Stomach (tissue), 9 donors: Measurements from ENCODE around the gene DMAC2L. TPM values are rescaled to one million over a fixed set of nuclear protein-coding genes. Genes with fewer than 3 reads are reported as not detected.
"Not testable (repeated sequence)": the region's sequence is repeated elsewhere in the genome, so short reads cannot be mapped to it uniquely, and the experiment has no call there.

Source experiments
- DNase-seq, 2 donors: peaks; one replicate each; pipeline versions ENCODE4 v3.0.0 to v3.0.0-alpha.2; 2013 to 2019
- H3K27ac ChIP-seq, 5 donors: fragments of 200-600 bp in 4 of 5; sonication (generic) in 4 of 5; one replicate each; pipeline ENCODE4 v1.5.1; 2013 to 2019; ENCODE audit warnings: mild to moderate bottlenecking in 1 of 5, moderate library complexity in 1 of 5
- H3K27me3 ChIP-seq, 3 donors: fragments of 200-600 bp; sonication (generic); one replicate each; pipeline ENCODE4 v1.5.1; 2017 to 2019; ENCODE audit warnings: mixed run types in 1 of 3
- H3K36me3 ChIP-seq, 4 donors: fragments of 200-600 bp; sonication (generic); 1 replicate in 3 of 4; 2 replicates in 1 of 4; pipeline ENCODE4 v1.5.1; 2016 to 2019
- H3K4me1 ChIP-seq, 4 donors: fragments of 200-600 bp; sonication (generic); one replicate each; pipeline ENCODE4 v1.5.1; 2016 to 2019
- H3K4me3 ChIP-seq, 4 donors: fragments of 200-600 bp; sonication (generic) in 3 of 4; one replicate each; pipeline ENCODE4 v1.5.1; 2016 to 2019; ENCODE audit warnings: mild to moderate bottlenecking in 1 of 4
- H3K9me3 ChIP-seq, 4 donors: fragments of 200-600 bp; sonication (generic); one replicate each; pipeline ENCODE4 v1.5.1; 2016 to 2019
- EP300 ChIP-seq: sonication (generic); formaldehyde crosslinking; IDR thresholded peaks from one replicate; pipeline ENCODE4 v1.6.1; 2017; ENCODE audit warnings: antibody characterized with exemption
- POLR2A ChIP-seq, 4 donors: fragments of 450-650 bp; IDR thresholded peaks; one replicate each; pipeline ENCODE4 v1.6.1; 2016; ENCODE audit warnings: antibody characterized with exemption in 4 of 4, control low read depth in 2 of 4, mild to moderate bottlenecking in 1 of 4, moderate library complexity in 1 of 4
- POLR2AphosphoS5 ChIP-seq, 3 donors: sonication (generic); formaldehyde crosslinking; IDR thresholded peaks; one replicate each; pipeline ENCODE4 v1.6.1; 2016; ENCODE audit warnings: antibody characterized with exemption in 3 of 3
- WGBS, 5 donors: extraction: QIAGEN DNeasy Blood & Tissue Kit in 3 of 5; methylation state at CpG; one replicate each; pipeline versions ENCODE4 v1.1.5 to v1.1.7; 2013 to 2018; 5-methylcytosine and 5-hydroxymethylcytosine counted together
- intact Hi-C: fragments of 100-400 bp; cut with DNase I; formaldehyde crosslinking; loops from one replicate; pipeline ENCODE4 v1.15.1; 2023; ENCODE audit warnings: low total_unique reads
- polyA plus RNA-seq, 3 donors: library from polyadenylated mRNA; stranded (reverse); fragments of 200-250 nt; gene quantifications; one replicate each; pipeline ENCODE4 v1.2.3, GENCODE V29; 2013
- total RNA-seq, 5 donors: library from RNA; depleted of rRNA; stranded (reverse); fragments of >200 nt; gene quantifications; one replicate each; pipeline versions ENCODE4 v1.1.0 to v1.2.3, GENCODE V29; 2014 to 2016
- TF ChIP-seq, protein P1 (sequence below), 7 experiments: fragments of 450-650 bp in 4 of 7; fragments of 200-600 bp in 3 of 7; sonication (generic) in 3 of 7; IDR thresholded peaks; one replicate each; pipeline ENCODE4 v1.5.1; 2016 to 2019; ENCODE audit warnings: antibody characterized with exemption in 7 of 7, control low read depth in 2 of 7, mild to moderate bottlenecking in 1 of 7
- donor health status: healthy with polysubstance abuse.
- donor health status: Bipolar disorder and iron deficiency.
- donor health status: healthy.

The DMAC2L gene
- total and polyA plus RNA-seq, 8 donors: 1.3 to 83.4 (median 15.4) TPM

DNA sequence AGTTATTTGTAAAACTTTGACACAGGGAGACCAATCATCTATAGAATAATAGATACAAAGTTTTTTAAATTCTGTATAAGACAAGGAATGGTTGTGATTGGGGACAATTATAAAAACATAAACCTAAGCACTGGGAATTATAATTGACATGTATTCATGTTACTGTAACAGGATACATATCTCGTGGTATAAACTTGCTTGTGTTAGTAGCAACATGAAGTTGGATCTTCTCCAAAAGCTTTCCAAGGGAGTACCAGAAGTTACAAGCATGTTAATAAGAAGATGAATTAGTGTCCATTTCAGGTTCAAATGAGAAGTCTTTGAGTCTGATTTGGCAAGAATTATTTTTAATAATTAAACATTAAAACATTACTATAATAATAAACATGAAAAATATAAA is 42.4 kb downstream of the DMAC2L start:
- WGBS, 5 donors: 0 to 54% (median 38%) methylated on average over 1 of the region's 1 CpG
- Histone ChIP-seq H3K4me1 (no peaks in the 10 kb centered on the region), H3K36me3 (peaks cover 0 to 5% (median 1%) of the 10 kb centered on the region in 4 donors), H3K4me3 (no peak overlapping the region), H3K27me3 (no peaks in the 10 kb centered on the region), H3K9me3 (no peaks in the 10 kb centered on the region), H3K27ac (no peak overlapping the region)
- intact Hi-C loops: no loop called here
- TF ChIP-seq, protein P1, sequence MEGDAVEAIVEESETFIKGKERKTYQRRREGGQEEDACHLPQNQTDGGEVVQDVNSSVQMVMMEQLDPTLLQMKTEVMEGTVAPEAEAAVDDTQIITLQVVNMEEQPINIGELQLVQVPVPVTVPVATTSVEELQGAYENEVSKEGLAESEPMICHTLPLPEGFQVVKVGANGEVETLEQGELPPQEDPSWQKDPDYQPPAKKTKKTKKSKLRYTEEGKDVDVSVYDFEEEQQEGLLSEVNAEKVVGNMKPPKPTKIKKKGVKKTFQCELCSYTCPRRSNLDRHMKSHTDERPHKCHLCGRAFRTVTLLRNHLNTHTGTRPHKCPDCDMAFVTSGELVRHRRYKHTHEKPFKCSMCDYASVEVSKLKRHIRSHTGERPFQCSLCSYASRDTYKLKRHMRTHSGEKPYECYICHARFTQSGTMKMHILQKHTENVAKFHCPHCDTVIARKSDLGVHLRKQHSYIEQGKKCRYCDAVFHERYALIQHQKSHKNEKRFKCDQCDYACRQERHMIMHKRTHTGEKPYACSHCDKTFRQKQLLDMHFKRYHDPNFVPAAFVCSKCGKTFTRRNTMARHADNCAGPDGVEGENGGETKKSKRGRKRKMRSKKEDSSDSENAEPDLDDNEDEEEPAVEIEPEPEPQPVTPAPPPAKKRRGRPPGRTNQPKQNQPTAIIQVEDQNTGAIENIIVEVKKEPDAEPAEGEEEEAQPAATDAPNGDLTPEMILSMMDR (IDR thresholded peaks at IDR 0.05): no peak
- TF ChIP-seq EP300 (no peak), POLR2AphosphoS5 (IDR thresholded peaks at IDR 0.05) (no peak), POLR2A (IDR thresholded peaks at IDR 0.05) (no peak)
- DNase-seq: no peak

DNA sequence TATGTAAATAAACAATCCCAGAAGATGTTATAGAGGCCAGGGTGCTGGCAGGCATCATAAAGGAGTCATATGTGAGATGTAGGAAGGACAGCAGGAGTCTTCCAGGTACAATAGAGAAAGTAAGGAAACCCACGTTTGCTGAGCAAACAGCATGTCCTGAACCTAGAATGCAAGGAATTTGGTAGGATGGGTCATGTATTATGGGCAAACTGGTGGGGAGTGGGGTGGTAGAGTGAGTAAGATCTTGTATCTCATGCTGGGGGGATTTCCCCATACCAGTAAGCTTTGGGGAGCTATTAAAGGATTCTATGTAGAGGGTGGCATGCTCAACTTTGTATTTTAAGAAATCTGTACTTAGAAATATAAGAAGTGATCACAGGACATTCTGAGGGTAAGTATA is 43.6 kb downstream of the DMAC2L start:
- 53 to 86% (median 74%) methylated on average over 1 of the region's 1 CpG for WGBS, 5 donors
- Histone ChIP-seq H3K36me3 (peaks cover 0 to 5% (median 1%) of the 10 kb centered on the region in 4 donors), H3K4me1 (peaks cover 0 to 9% (median 4%) of the 10 kb centered on the region in 4 donors), H3K9me3 (no peaks in the 10 kb centered on the region), H3K27me3 (no peaks in the 10 kb centered on the region), H3K27ac (no peak overlapping the region), H3K4me3 (no peak overlapping the region)
- TF ChIP-seq EP300 (no peak), POLR2A (IDR thresholded peaks at IDR 0.05) (no peak), POLR2AphosphoS5 (IDR thresholded peaks at IDR 0.05) (no peak)
- TF ChIP-seq, protein P1 (IDR thresholded peaks at IDR 0.05): no peak
- intact Hi-C loops: no loop called here
- DNase-seq: no peak

DNA sequence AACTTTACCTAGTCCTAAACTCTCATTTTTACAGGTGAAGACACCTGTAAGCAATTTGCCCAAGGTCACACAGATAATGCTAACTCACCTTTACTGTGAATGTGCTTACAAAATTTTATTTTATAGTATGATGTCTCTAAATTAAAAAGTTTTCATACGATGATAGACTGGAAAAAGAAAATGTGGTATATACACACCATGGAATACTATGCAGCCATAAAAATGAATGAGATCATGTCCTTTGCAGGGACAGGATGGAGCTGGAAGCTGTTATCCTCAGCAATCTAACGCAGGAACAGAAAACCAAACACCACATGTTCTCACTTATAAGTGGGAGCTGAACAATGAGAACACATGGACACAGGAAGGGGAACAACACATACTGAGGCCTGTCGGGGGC is 44.2 kb downstream of the DMAC2L start:
- intact Hi-C loops, H3K27ac ChIP-seq, H3K36me3 ChIP-seq, DNase-seq, H3K4me3 ChIP-seq, H3K27me3 ChIP-seq, H3K9me3 ChIP-seq: not testable (repeated sequence)
- 90 to 92% (median 90%) methylated on average over 3 of the region's 3 CpGs for WGBS, 5 donors
- H3K4me1 ChIP-seq: peaks cover 0 to 11% (median 7%) of the 10 kb centered on the region in 4 donors

DNA sequence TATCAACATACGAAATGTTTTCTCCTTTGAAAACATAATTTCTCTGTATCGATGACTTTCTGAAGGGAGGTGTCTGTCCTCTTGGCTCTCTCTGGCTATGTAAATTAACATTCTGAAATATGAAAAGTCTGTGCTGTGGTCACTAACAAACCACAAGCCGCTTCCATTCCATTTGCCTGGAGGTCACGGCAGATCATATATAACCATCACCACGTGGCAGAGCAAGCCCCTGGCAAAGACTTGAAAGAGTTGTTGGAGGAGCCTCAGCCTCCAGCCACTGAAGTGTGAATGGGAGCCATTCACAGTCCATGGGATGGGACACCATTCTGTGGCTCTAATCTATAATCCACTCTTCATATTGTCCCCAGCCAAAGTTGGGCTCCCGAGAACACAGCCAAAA is 45.0 kb downstream of the DMAC2L start:
- Histone ChIP-seq H3K27ac (no peak overlapping the region), H3K9me3 (no peaks in the 10 kb centered on the region), H3K36me3 (peaks cover 0 to 5% (median 1%) of the 10 kb centered on the region in 4 donors), H3K4me1 (peaks cover 0 to 11% (median 8%) of the 10 kb centered on the region in 4 donors), H3K27me3 (no peaks in the 10 kb centered on the region), H3K4me3 (no peak overlapping the region)
- WGBS, 5 donors: 76 to 92% (median 85%) methylated on average over 6 of the region's 6 CpGs
- intact Hi-C loops: no loop called here
- no peak for DNase-seq
- TF ChIP-seq POLR2AphosphoS5 (IDR thresholded peaks at IDR 0.05): no peak
- TF ChIP-seq, protein P1 (IDR thresholded peaks at IDR 0.05): no peak
- no peak for TF ChIP-seq EP300
- TF ChIP-seq POLR2A (IDR thresholded peaks at IDR 0.05): no peak

DNA sequence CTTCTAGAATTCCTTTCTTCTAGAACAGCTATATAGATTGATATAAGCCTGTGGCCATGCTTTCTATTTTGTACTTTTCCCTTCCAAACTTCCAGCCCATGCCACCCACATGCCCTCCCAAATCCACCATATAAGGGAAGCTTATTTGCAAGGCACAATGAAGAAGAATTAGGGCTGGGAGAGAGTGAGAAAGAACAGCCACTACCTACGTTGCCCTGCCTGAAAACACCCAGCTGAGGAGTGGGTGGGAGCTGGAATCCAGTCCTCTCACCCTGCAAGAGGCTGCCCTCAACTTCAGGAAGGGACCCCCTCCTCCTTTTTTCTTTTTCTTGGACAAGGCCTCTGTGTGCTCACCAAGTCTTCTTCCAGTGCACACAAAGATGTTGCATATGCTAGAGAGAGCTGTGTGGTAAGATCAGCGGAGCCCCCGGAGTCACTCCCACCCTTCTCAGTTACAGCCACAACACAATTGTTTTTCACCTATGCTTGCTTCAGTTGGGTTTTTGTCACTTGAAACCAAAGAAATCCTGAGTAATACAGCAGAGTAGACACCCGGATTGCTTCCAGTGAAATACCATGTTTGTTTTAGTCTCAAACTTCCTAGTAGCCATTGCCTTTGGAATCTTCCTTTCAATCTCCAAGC is 45.8 kb downstream of the DMAC2L start:
- intact Hi-C loops: no loop called here
- H3K27me3 ChIP-seq: no peaks in the 10 kb centered on the region

More for the DNA sequence above, 45.8 kb downstream of the DMAC2L start:
- TF ChIP-seq POLR2A (IDR thresholded peaks at IDR 0.05) (no peak), EP300 (no peak), POLR2AphosphoS5 (IDR thresholded peaks at IDR 0.05) (no peak)
- TF ChIP-seq, protein P1 (IDR thresholded peaks at IDR 0.05): no peak
- DNase-seq: no peak
- peaks cover 0 to 5% (median 1%) of the 10 kb centered on the region in 4 donors for H3K36me3 ChIP-seq
- H3K4me1 ChIP-seq: peaks cover 0 to 13% (median 10%) of the 10 kb centered on the region in 4 donors
- H3K4me3 ChIP-seq: no peak overlapping the region
- H3K27ac ChIP-seq: no peak overlapping the region
- WGBS, 5 donors: 79 to 84% (median 82%) methylated on average over 4 of the region's 4 CpGs
- H3K9me3 ChIP-seq: no peaks in the 10 kb centered on the region
